SK-N-SH (cell line): ENCODE data around the gene GRM7.

Source experiments
- CHD2 ChIP-seq: fragments of 150-350 bp; IDR thresholded peaks from 2 replicates; pipeline ENCODE4 v1.6.1; 2018; ENCODE audit warnings: low read length; ENCODE audit not compliant: partially characterized antibody
- CTCF ChIP-seq: fragments of 200-600 bp; sonication (generic); IDR thresholded peaks from 2 replicates; pipeline ENCODE4 v1.6.1; 2017; ENCODE audit warnings: antibody characterized with exemption, mild to moderate bottlenecking, moderate library complexity
- MXI1 ChIP-seq: IDR thresholded peaks from 2 replicates; pipeline ENCODE4 v1.6.1; 2012; ENCODE audit warnings: mild to moderate bottlenecking, low read depth, low read length, improper control_type of control experiment
- POLR2AphosphoS5 ChIP-seq: IDR thresholded peaks from 2 replicates; pipeline ENCODE4 v1.6.1; 2012; ENCODE audit warnings: low read depth, low read length
- REST ChIP-seq: IDR thresholded peaks from 2 replicates; pipeline ENCODE4 v1.6.1; 2012; ENCODE audit warnings: mild to moderate bottlenecking, low read depth, low read length, moderate library complexity
- TAF1 ChIP-seq: IDR thresholded peaks from 2 replicates; pipeline ENCODE4 v1.6.1; 2012; ENCODE audit warnings: low read depth, mild to moderate bottlenecking, low read length, moderate library complexity, borderline replicate concordance
- YY1 ChIP-seq: IDR thresholded peaks from 2 replicates; pipeline ENCODE4 v1.4.0; 2012; ENCODE audit warnings: low read depth, mild to moderate bottlenecking
- ZBTB33 ChIP-seq: IDR thresholded peaks from 2 replicates; pipeline ENCODE4 v1.4.0; 2012; ENCODE audit warnings: low read depth, borderline replicate concordance

GRCh38 chr3:7565574-7565973 lies 704.7 kb downstream of the GRM7 start:
- TF ChIP-seq REST (no peak), TAF1 (no peak), ZBTB33 (no peak), POLR2AphosphoS5 (no peak), CHD2 (no peak), YY1 (no peak), MXI1 (no peak), CTCF (no peak)
